ENCODE results near the gene ELMO1. TPM values are rescaled to one million over a fixed set of nuclear protein-coding genes. Genes with fewer than 3 reads are reported as not detected.

ELMO1 gene
- total RNA-seq, 1 donor from 2014 or later, result 53.8 TPM

DNA sequence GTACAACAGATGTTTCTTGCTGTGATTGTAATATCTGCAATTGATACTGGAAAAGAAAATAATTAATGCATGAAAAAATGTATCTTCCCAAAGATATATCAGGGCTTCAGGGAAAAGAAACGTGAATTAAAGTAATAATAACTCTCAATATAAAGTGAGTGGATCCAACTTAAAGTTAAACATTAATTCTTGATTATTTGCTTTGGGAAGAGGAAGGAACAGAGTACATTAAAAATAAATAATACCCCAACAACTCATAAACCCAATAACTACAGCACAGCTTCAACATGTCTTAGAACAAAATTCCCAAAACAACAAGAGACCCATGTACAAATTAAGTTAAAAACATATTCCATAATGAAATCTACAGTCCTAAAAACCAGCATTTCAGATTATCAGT, 33.0 kb downstream of the ELMO1 start:
- H3K4me3 ChIP-seq, result no peak overlapping the region
- no peak for DNase-seq
- intact Hi-C loops (cut with DNase I), result no loop called here
- ATAC-seq, result no peak
- H3K4me1 ChIP-seq, result peaks cover 24% of the 10 kb centered on the region
- H3K9me3 ChIP-seq, result no peaks in the 10 kb centered on the region
- no peaks in the 10 kb centered on the region for H3K27me3 ChIP-seq
- TF ChIP-seq, protein P1, sequence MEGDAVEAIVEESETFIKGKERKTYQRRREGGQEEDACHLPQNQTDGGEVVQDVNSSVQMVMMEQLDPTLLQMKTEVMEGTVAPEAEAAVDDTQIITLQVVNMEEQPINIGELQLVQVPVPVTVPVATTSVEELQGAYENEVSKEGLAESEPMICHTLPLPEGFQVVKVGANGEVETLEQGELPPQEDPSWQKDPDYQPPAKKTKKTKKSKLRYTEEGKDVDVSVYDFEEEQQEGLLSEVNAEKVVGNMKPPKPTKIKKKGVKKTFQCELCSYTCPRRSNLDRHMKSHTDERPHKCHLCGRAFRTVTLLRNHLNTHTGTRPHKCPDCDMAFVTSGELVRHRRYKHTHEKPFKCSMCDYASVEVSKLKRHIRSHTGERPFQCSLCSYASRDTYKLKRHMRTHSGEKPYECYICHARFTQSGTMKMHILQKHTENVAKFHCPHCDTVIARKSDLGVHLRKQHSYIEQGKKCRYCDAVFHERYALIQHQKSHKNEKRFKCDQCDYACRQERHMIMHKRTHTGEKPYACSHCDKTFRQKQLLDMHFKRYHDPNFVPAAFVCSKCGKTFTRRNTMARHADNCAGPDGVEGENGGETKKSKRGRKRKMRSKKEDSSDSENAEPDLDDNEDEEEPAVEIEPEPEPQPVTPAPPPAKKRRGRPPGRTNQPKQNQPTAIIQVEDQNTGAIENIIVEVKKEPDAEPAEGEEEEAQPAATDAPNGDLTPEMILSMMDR (IDR thresholded peaks at IDR 0.05), result no peak
- no peak overlapping the region for H3K27ac ChIP-seq
- H3K36me3 ChIP-seq, result no peaks in the 10 kb centered on the region

DNA sequence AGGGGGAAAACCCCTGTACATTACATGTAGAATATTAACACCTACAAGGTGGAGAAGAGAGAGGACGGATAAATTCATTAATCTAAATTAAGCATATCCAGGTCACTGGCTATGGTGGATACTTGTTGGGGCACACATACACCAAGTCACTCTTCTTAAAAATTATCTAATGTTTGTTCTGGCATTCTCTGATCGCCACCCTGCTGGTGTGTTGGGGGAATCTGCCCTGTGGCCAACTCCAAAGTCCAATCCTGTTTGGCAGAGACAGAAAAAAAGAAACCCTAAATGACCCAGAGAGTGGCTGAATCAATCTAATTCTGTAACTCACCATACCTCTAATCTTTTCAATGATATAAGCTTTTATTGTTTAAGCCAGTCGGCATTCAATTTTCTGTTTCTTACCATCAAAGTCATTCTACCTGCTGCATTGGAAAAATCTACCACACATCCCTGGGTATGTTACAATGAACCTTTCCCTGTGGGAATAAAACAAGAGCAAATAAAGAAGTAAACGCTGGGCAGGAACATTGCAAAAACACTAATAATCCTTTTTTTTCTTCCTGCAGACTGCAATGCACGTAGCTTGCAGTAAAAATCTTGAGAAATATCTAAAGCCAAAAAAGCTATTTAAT, 34.2 kb downstream of the ELMO1 start:
- TF ChIP-seq, protein P1 (IDR thresholded peaks at IDR 0.05), result no peak
- H3K4me3 ChIP-seq, result no peak overlapping the region
- H3K36me3 ChIP-seq, result no peaks in the 10 kb centered on the region
- no peak for ATAC-seq
- intact Hi-C loops (cut with DNase I), result no loop called here
- peaks cover 28% of the 10 kb centered on the region for H3K4me1 ChIP-seq
- H3K9me3 ChIP-seq, result no peaks in the 10 kb centered on the region
- DNase-seq, result no peak
- H3K27me3 ChIP-seq, result no peaks in the 10 kb centered on the region
- H3K27ac ChIP-seq, result no peak overlapping the region

DNA sequence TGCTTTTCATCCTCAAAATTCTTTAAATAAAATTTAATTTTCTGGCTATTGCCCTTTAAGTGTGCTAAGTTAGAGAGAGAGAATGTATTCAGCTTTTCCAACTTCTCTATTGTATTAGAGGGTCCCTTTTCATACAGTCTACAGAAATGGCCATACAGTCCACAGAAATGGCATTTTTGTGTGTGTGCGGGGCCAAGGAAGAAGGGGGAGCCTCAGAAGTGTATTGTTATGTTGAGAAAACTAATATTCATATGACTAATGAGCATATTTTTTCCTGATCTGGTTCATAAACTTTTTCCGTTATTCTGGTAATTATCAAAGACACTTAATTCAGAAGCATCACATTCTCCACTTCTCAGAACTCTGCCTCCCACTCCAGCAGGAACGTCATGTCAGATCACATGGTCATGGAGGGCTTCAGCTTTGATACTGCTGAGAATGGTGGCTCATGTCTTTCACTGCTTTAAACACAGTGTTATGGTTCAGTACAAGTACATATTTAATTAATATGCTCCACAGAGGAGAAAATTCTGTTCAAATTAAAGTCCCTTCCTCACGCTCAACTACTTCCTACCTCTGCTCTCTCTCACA, 37.1 kb downstream of the ELMO1 start:
- no peaks in the 10 kb centered on the region for H3K27me3 ChIP-seq
- no peak overlapping the region for H3K4me3 ChIP-seq
- no peaks in the 10 kb centered on the region for H3K36me3 ChIP-seq
- intact Hi-C loops (cut with DNase I), result no loop called here
- TF ChIP-seq, protein P1 (IDR thresholded peaks at IDR 0.05), result no peak
- DNase-seq, result no peak
- no peak for ATAC-seq
- peaks cover 41% of the 10 kb centered on the region for H3K4me1 ChIP-seq
- peak overlapping the region; percentile 9 for H3K27ac ChIP-seq
- H3K9me3 ChIP-seq, result no peaks in the 10 kb centered on the region

DNA sequence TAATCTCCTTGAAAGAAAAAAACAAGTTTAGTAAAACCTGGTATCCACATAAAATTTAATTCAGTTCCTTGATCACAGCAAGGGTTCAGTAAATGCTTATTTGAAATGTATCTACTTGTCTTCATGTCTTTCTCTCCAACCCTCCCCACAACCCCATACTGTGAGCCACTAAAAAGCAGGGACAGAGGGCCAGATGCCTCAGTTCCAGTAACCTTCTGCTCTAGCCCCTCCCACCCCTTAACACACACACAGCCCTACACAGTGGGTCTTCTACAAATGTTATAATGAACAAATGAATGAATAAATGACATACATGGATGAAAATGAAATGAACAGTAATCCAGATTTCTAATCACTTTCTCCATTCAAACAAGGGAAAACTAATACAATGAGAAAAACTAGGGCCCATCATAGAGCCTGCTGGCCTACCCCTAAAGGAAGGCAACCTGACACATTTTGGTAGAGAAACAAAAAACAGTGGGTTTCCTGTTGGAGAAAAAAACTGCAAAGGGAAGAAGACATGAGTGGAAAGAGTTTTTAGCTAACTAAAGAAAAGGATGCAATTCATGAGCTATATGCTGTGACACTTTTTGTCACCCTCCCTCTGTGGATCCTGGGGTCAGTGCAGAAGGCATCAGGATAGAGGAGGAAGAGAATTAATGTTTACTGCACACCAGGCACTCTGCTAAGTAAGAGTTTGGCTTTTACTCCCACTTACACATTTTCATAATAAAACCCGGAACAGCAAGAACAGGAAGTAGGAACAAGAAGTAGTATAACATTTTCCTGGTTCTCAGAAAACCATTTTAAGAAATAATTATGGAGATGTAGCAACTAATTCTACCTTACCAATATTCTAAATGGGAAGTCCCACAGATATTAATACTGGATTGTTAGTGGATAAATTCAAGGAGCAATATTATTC, 38.1 kb downstream of the ELMO1 start:
- Histone ChIP-seq H3K36me3 (no peaks in the 10 kb centered on the region), H3K9me3 (no peaks in the 10 kb centered on the region), H3K27ac (peak overlapping the region; percentile 9), H3K4me3 (no peak overlapping the region), H3K4me1 (peaks cover 41% of the 10 kb centered on the region), H3K27me3 (no peaks in the 10 kb centered on the region)
- ATAC-seq (peak; percentile 71), DNase-seq (no peak)
- intact Hi-C loops (cut with DNase I), result no loop called here
- TF ChIP-seq, protein P1 (IDR thresholded peaks at IDR 0.05), result no peak

DNA sequence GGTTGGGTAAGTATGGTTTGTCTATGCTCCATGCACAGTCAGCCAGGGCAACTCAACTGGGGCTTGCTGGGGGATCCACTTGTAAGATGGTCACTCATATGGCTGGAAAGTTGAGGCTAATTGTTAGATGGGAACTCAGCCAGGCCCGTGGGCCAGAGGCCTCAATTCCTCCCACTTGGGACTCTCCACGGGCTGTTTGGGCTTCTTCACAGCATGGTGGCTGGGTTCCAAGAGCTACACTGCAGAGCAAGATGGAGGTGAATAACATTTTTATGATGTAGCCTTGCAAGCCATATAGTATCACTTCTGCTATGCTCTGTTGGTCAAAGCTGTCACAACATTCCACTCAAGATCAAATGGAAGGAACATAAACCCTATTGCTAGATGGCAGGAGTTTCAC, 39.2 kb downstream of the ELMO1 start:
- H3K27ac ChIP-seq, result no peak overlapping the region
- intact Hi-C loops (cut with DNase I), result no loop called here
- peaks cover 41% of the 10 kb centered on the region for H3K4me1 ChIP-seq
- no peaks in the 10 kb centered on the region for H3K27me3 ChIP-seq
- TF ChIP-seq, protein P1 (IDR thresholded peaks at IDR 0.05), result no peak
- no peaks in the 10 kb centered on the region for H3K36me3 ChIP-seq
- no peaks in the 10 kb centered on the region for H3K9me3 ChIP-seq
- DNase-seq (no peak), ATAC-seq (peak; percentile 30)
- no peak overlapping the region for H3K4me3 ChIP-seq
